H1 (cell line): Measurements from ENCODE around the gene IKBIP. TPM values are rescaled to one million over a fixed set of nuclear protein-coding genes. Genes with fewer than 3 reads are reported as not detected.

Experiments used
- CBX5 ChIP-seq: fragments of 300-800, 300-1000 bp; sonication (generic); IDR thresholded peaks from 2 replicates; pipeline ENCODE4 v1.7.1; 2016; ENCODE audit warnings: antibody characterized with exemption, low read length, low read depth
- CBX8 ChIP-seq: fragments of 300-800, 300-1000 bp; sonication (generic); IDR thresholded peaks from 2 replicates; pipeline ENCODE4 v1.7.1; 2016; ENCODE audit warnings: low read depth, low read length, borderline replicate concordance
- CHD7 ChIP-seq: fragments of 300-600 bp; sonication (generic); IDR thresholded peaks from 2 replicates; pipeline ENCODE4 v1.7.1; 2012; ENCODE audit warnings: low read length, moderate library complexity, mild to moderate bottlenecking, inconsistent platforms; ENCODE audit not compliant: insufficient replicate concordance
- NRF1 ChIP-seq: IDR thresholded peaks from 2 replicates; pipeline ENCODE4 v1.6.1; 2011; ENCODE audit warnings: mild to moderate bottlenecking, low read depth, low read length, improper control_type of control experiment
- RFX5 ChIP-seq: IDR thresholded peaks from 2 replicates; pipeline ENCODE4 v1.6.1; 2011; ENCODE audit warnings: low read depth, low read length, improper control_type of control experiment, borderline replicate concordance
- SIN3A ChIP-seq, 2 experiments: IDR thresholded peaks in 1 of 2; conservative IDR thresholded peaks in 1 of 2; 2 replicates each; pipeline ENCODE4 v1.6.1; 2011 to 2012; ENCODE audit warnings: low read length in 2 of 2, improper control_type of control experiment in 1 of 2, low read depth in 1 of 2, mild to moderate bottlenecking in 1 of 2
- polyA plus RNA-seq, 7 experiments: library from polyadenylated mRNA; depleted of rRNA in 3 of 7; stranded (reverse) in 5 of 7; unstranded in 2 of 7; fragments of >200 nt in 5 of 7; fragments of 200-250 nt in 2 of 7; gene quantifications; 1 replicate in 5 of 7; 2 replicates in 1 of 7; 4 replicates in 1 of 7; pipeline versions ENCODE4 v1.2.1 to v1.2.3, GENCODE V29; 2011 to 2013; ENCODE audit warnings: missing spikeins in 2 of 7, mixed read lengths in 2 of 7
- total RNA-seq: library from RNA; stranded (reverse); fragmentation: NEBNext Ultra II Directional; extraction: Animal tissue kit (Norgen Biotek cat#: 25700); gene quantifications from 2 replicates; pipeline ENCODE4 v1.2.1, GENCODE V29; 2021

IKBIP gene
- total and polyA plus RNA-seq, 2 of the 8 experiments (the other 6 are each of a cell fraction or from before 2014, with no cell fraction given): 2.7 to 12.4 TPM

GRCh38 chr12:98669751-98670150, 25.2 kb upstream of the IKBIP start (continued):
- no peak for TF ChIP-seq CBX8
- TF ChIP-seq SIN3A (conservative IDR thresholded peaks at IDR 0.05 in 1 of 2, IDR thresholded peaks at IDR 0.05 in 1 of 2; ENCODE audit: low read depth in 1 of 2, low read length in 2 of 2): no peak
- TF ChIP-seq CHD7: no peak
- TF ChIP-seq CBX5: no peak
- no peak for TF ChIP-seq NRF1
- TF ChIP-seq RFX5: no peak
- TF ChIP-seq, all 59 proteins: peak for 0
